ENCODE results near the gene GBF1.

GBF1 gene

DNA sequence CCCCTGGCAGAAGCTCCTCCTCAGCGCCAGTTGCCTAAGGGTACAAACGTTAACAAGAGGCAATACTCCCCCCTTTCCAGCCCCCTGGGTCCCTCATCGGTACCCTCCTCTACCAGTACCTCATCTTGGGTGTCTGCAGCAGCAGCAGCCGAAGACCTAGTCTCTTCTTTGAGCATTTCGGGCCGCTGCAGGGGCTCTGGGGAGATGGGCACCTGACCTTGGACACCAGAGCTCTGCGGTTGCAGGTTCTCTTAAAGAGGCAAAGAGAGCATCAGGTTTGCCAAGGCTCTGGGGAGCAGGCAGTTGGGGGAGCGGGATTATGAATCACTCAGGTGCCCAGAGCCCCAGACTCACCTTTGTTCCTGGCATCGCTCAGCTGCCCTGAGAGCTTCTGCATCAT lies 178.8 kb downstream of the GBF1 start:
- no peak for DNase-seq (ENCODE audit: low read depth)

DNA sequence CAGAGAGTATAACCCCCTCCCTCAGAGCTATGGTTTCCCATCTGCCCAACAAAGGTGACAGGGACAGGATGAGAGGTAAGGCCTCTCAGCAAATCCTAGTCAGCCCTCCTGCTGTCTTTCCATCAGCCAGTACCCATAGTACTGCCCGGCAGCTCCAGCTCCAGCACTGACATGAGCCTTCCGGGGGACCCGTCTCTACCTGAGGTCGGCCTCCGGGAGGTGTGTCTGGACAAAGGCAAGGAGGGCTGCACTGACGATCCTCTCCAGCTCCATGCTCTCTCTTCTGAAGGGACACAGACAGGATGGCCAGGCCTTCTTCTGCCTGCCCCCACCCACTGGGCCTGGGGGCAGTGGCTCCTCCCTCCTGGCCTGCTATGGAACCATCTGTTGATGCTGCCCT lies 179.6 kb downstream of the GBF1 start:
- DNase-seq (ENCODE audit: low read depth) = no peak

DNA sequence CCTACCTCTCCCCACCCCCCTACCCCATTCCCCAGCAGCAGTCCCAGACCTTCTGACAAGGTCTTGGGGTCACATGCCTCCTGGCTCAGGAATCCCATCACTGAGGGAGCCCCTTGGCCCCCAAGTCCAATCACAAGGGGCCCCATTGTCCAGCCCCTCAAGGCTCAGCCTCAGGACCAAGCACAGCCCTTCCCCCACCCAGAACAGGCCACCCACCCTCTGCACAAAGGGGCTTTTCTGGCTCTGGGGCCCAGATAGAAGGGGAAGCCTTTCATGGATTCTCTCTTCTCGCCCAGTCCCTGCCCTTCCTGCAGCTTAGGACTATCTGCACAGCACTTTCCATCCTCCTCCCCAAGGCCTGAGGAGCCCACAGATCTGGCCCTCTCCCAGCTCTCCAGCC lies 180.1 kb downstream of the GBF1 start:
- no peak for DNase-seq (ENCODE audit: low read depth)

DNA sequence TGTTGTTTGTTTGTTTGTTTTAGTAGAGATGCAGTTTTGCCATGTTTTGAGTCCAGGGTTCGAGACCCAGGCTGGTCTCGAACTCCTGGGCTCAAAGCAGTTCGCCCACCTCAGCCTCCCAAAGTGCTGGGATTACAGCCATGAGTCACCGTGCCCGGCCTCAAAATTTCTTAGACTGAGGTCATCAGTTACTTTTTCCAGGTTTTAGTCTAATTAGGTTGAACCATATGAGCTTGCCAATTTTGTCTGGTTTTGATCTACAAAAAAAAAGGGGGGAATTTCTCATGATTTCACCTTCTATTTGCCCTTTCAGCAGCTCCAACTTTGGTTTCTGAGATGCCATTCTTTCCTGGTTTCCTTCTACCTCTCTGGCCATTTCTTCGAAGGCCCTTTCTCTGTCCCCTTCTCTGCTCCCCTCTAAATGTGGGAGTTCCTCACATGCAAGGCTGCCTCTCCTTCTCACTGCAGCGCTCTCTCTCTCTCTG lies 181.5 kb downstream of the GBF1 start:
- DNase-seq (ENCODE audit: low read depth) = no peak

DNA sequence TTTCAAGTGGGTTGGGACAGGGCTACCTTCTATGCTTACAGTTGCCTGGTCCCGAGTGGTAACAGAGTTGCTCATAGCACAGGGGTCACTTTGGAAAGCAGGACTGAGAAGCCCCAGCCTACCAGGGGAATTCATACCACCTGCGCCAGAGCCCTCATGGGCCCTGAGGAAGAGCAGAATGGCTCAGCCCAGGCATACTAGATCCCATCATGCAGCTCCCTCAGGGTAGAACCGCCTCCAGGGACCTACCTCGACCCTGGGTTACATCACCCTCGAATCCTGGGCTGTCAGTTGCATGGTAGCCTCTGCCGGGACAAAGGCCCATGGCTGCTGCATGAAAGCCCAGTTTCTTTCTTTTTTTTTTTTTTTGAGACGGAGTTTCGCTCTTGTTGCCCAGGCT lies 184.1 kb downstream of the GBF1 start:
- DNase-seq (ENCODE audit: low read depth) = no peak

DNA sequence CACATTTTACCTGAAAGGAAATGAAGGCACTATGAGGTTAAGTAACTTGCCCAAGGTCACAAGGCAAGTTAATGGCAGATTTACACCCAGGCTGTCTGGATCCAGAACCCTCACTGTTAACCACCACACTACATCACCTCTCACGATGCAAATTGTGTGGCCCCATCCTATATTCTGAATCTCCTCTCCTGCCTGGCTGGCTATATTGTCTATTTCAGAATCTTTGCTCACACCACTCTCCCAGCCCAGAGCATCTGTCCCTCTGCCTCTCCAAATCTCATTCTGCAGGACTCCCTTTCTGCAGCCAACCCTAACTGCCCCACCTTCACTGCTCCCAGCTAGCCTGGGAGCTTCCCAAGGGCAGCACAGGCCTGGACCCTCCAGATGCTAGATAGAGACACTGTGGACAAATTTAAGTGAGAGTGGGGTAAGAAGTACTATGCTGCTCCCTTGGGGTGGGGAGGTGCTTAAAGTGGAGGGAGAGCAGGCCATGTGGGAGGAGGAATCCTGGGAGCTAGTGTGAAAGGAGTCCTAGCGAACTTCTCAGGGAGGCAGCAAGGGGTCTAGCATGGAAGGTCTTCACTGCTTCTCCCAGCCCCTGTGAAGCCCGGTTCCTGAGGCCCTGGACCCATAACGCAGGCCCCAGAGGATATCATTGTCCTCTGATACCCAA lies 186.3 kb downstream of the GBF1 start:
- DNase-seq (ENCODE audit: low read depth) = no peak
